22Rv1 (cell line): ENCODE measurements around the gene SATB1.
"Not testable (repeated sequence)": the region's sequence is repeated elsewhere in the genome, so short reads cannot be mapped to it uniquely, and the experiment has no call there.

Experiments used
- CTCF ChIP-seq: fragments of 450-650 bp; IDR thresholded peaks from 2 replicates; pipeline ENCODE4 v1.5.1; 2017; ENCODE audit warnings: mild to moderate bottlenecking
- ZFX ChIP-seq: fragments of 450-650 bp; IDR thresholded peaks from 2 replicates; pipeline ENCODE4 v1.6.1; 2017; ENCODE audit warnings: antibody characterized with exemption, borderline replicate concordance

DNA sequence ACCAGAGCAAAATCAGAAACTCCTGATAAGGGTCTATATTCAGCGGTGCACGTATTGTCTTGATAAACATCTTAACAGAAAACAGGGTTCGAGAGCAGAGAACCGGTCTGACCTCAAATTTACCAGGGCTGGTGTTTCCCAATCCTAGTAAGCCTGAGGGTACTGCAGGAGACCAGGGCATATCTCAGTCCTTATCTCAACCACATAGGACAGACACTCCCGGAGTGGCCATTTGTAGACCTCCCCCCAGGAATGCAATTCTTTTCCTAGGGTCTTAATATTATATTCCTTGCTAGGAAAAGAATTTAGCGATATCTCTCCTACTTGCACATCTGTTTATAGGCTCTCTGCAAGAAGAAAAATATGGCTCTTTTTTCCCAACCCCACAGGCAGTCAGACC is 24.5 kb upstream of the SATB1 start:
- TF ChIP-seq CTCF, ZFX: not testable (repeated sequence)
